Bronchial epithelial cell (primary cell): ENCODE measurements around the gene MMP20. TPM values are rescaled to one million over a fixed set of nuclear protein-coding genes. Genes with fewer than 3 reads are reported as not detected.

ENCODE experiments used
- DNase-seq: peaks from one replicate; pipeline ENCODE4 v3.0.0-alpha.2; 2010; ENCODE audit warnings: low read depth
- FAIRE-seq: peaks from 2 replicates; lab custom pipeline; 2011; peaks lifted over from hg19 to GRCh38; lab: Jason Lieb, UNC
- H3K27me3 ChIP-seq: 2 replicates; pipeline ENCODE4 v1.5.1; 2011; ENCODE audit warnings: low read length; ENCODE audit not compliant: control insufficient read depth, insufficient read depth
- H3K36me3 ChIP-seq: 2 replicates; pipeline ENCODE4 v1.5.1; 2011; ENCODE audit warnings: low read length; ENCODE audit not compliant: control insufficient read depth, insufficient read depth
- H3K4me3 ChIP-seq: 2 replicates; pipeline ENCODE4 v1.5.1; 2011; ENCODE audit warnings: mild to moderate bottlenecking, low read depth, low read length, control low read depth
- CTCF ChIP-seq: IDR thresholded peaks from 2 replicates; pipeline ENCODE4 v1.5.1; 2011; ENCODE audit warnings: mild to moderate bottlenecking, moderate library complexity, low read length, control low read depth, inconsistent platforms; ENCODE audit not compliant: insufficient read depth, severe bottlenecking
- total RNA-seq: library from RNA; depleted of rRNA; stranded (reverse); fragments of >200 nt; gene quantifications from 2 replicates; pipeline ENCODE4 v1.2.1, GENCODE V29; 2014

The MMP20 gene
- total RNA-seq, 1 donor from 2014 or later = not detected

- FAIRE-seq = no peak
- Histone ChIP-seq H3K36me3 (no peaks in the 10 kb centered on the region), H3K27me3 (no peaks in the 10 kb centered on the region), H3K4me3 (no peak overlapping the region)
- no peak for TF ChIP-seq CTCF
- DNase-seq = peak; percentile 18
These were observed 73.1 kb downstream of the MMP20 start for GRCh38 chr11:102552020-102552419.

GRCh38 chr11:102551169-102551781, 73.9 kb downstream of the MMP20 start:
- Histone ChIP-seq H3K36me3 (no peaks in the 10 kb centered on the region), H3K27me3 (no peaks in the 10 kb centered on the region), H3K4me3 (no peak overlapping the region)
- peak; percentile 62 for FAIRE-seq
- DNase-seq = no peak
- TF ChIP-seq CTCF = no peak

- no peaks in the 10 kb centered on the region for H3K36me3 ChIP-seq
- no peaks in the 10 kb centered on the region for H3K27me3 ChIP-seq
- DNase-seq (no peak), FAIRE-seq (no peak)
- no peak overlapping the region for H3K4me3 ChIP-seq
- TF ChIP-seq CTCF = no peak
These were observed 78.1 kb downstream of the MMP20 start for GRCh38 chr11:102546923-102547471.

GRCh38 chr11:102546427-102546826, 78.7 kb downstream of the MMP20 start:
- Histone ChIP-seq H3K27me3 (no peaks in the 10 kb centered on the region), H3K36me3 (no peaks in the 10 kb centered on the region), H3K4me3 (no peak overlapping the region)
- no peak for TF ChIP-seq CTCF
- FAIRE-seq (no peak), DNase-seq (peak; percentile 28)

- DNase-seq = no peak
These were observed 79.4 kb downstream of the MMP20 start for GRCh38 chr11:102545701-102546100.

More at GRCh38 chr11:102545701-102546100, 79.4 kb downstream of the MMP20 start:
- Histone ChIP-seq H3K27me3 (no peaks in the 10 kb centered on the region), H3K36me3 (no peaks in the 10 kb centered on the region), H3K4me3 (no peak overlapping the region)
- TF ChIP-seq CTCF = no peak
- FAIRE-seq = peak; percentile 77
